ENCODE measurements around the gene METTL9.
"Not testable (repeated sequence)": the region's sequence is repeated elsewhere in the genome, so short reads cannot be mapped to it uniquely, and the experiment has no call there.

METTL9 gene

DNA sequence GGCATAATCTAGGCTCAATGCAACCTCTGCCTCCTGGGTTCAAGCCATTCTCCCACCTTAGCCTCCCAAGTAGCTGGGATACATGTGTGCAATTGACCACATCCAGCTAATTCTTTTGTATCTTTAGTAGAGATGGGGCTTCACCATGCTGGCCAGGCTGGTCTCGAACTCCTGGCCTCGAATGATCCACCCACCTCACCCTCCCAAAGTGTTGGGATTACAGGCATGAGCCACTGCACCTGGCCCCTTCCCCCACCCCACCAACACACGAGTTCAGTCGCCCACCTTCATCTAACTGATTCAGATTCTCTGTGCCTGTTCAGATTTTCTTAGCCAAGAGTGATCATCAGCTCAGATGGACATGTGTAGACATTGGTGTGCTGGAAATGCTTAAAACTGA is 25.0 kb upstream of the METTL9 start:
- DNase-seq (ENCODE audit: low read depth in 3 of 3): no peak

- not testable (repeated sequence) for DNase-seq (ENCODE audit: low read depth in 3 of 3)
Measured at GRCh38 chr16:21576323-21576722, 23.1 kb upstream of the METTL9 start.

- not testable (repeated sequence) for DNase-seq (ENCODE audit: low read depth in 3 of 3)
Measured at GRCh38 chr16:21577487-21577886, 21.9 kb upstream of the METTL9 start.

GRCh38 chr16:21578311-21578710 is 21.1 kb upstream of the METTL9 start:
- DNase-seq (ENCODE audit: low read depth in 3 of 3): not testable (repeated sequence)

DNA sequence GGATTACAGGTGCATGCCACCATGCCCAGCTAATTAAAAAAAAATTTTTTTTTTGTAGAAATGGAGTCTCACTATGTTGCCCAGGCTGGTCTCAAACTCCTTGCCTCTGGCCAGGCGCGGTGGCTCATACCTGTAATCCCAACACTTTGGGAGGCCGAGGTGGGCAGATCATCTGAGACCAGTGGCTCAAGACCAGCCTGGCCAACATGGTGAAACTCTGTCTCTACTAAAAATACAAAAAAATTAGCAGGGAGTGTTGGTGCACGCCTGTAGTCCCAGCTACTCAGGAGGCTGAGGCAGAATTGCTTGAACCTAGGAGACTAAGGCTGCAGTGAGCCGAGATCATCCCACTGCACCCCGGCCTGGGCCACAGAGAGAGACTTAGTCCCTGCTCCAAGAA is 19.2 kb upstream of the METTL9 start:
- not testable (repeated sequence) for DNase-seq (ENCODE audit: low read depth in 3 of 3)

- no peak for DNase-seq (ENCODE audit: low read depth in 3 of 3)
Measured at GRCh38 chr16:21580807-21581206, 18.6 kb upstream of the METTL9 start.

- DNase-seq (ENCODE audit: low read depth in 3 of 3): no peak
Measured at GRCh38 chr16:21584817-21585216, 14.6 kb upstream of the METTL9 start.

DNA sequence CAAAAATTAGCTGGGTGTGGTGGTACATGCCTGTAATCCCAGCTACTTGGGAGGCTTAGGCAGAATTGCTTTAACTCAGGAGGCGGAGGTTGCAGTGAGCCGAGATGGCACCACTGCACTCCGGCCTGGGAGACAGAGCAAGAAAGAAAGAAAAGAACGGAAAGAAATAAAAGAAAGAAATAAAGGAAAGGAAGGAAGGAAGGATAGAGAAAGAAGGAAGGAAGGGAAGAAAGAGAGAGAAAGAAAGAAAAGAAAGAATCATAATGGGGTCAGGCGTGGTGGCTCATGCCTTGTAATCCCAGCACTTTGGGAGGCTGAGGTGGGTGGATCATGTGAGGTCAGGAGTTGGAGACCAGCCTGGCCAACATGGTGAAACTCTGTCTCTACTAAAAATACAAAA is 10.8 kb upstream of the METTL9 start:
- DNase-seq (ENCODE audit: low read depth in 3 of 3): not testable (repeated sequence)

- DNase-seq (ENCODE audit: low read depth in 3 of 3): no peak
Measured at GRCh38 chr16:21589551-21589950, 9.8 kb upstream of the METTL9 start.

- DNase-seq (ENCODE audit: low read depth in 3 of 3): no peak
Measured at GRCh38 chr16:21590287-21590686, 9.1 kb upstream of the METTL9 start.

- no peak for DNase-seq (ENCODE audit: low read depth in 3 of 3)
Measured at GRCh38 chr16:21590796-21591195, 8.6 kb upstream of the METTL9 start.

GRCh38 chr16:21592191-21592590 is 7.2 kb upstream of the METTL9 start:
- no peak for DNase-seq (ENCODE audit: low read depth in 3 of 3)

- no peak for DNase-seq (ENCODE audit: low read depth in 3 of 3)
Measured at GRCh38 chr16:21593530-21594289, 5.7 kb upstream of the METTL9 start.

GRCh38 chr16:21597561-21598030 is 1.8 kb upstream of the METTL9 start:
- DNase-seq (ENCODE audit: low read depth in 3 of 3): no peak

DNA sequence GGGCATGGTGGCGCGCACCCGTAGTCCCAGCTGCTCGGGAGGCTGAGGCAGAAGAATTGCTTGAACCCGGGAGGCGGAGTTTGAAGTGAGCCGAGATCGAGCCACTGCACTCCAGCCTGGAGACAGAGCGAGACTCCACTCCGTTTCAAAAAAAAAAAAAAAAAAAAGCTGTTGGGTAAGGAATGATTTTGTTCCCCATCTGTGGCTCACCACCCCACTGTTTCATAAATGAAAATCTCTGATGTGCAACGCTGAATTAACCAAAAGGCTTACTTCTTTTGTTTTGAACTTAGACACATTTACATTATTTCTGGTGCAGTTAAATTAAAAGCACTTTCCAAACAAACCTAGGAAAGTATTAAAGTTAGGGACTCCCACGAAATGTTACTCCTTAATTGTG is 1.2 kb upstream of the METTL9 start:
- no peak for DNase-seq (ENCODE audit: low read depth in 3 of 3)

DNA sequence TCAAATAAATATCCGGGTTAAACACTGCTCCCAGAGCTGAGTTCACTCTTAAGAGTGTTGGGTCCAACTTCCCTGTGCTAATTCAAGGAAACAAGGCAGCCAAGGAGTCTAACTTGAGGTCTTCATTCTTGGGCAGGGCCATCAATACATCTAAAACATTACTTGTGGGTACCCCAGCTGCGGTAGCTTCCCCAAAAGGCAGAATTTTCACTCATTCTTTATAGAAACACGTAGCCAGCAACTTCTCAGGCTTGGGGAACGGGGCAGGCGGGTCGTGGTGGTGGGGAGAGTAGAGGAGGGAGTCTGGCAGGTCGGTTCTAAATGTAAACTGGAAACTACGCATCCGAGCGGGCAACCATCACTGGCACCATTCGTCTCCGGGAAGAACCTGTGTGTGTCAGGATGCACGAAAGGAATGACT is 666 bp upstream of the METTL9 start:
- DNase-seq (ENCODE audit: low read depth in 3 of 3): peak in 1 of 3 experiments; percentile 11

GRCh38 chr16:21600031-21600773 is 825 bp downstream of the METTL9 start:
- DNase-seq (ENCODE audit: low read depth in 3 of 3): no peak

- DNase-seq (ENCODE audit: low read depth in 3 of 3): no peak
Measured at GRCh38 chr16:21602785-21603184, 3.4 kb downstream of the METTL9 start.

GRCh38 chr16:21603928-21604327 is 4.6 kb downstream of the METTL9 start:
- DNase-seq (ENCODE audit: low read depth in 3 of 3): no peak

DNA sequence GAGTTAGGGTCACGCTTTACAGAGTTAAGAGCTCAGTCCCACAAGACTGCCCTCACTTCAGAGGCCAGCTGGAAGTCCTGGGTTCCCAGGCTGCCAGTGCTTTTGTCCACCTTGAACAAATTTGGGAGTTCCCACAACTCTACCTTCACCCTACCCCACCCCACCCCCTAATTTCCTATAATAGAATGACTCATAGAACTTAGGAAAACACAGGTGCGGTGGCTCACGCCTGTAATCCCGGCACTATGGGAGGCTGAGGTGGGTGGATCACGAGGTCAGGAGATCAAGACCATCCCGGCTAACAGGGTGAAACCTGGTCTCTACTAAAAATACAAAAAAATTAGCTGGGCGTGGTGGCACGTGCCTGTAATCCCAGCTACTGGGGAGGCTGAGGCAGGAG is 6.5 kb downstream of the METTL9 start:
- not testable (repeated sequence) for DNase-seq (ENCODE audit: low read depth in 3 of 3)

DNA sequence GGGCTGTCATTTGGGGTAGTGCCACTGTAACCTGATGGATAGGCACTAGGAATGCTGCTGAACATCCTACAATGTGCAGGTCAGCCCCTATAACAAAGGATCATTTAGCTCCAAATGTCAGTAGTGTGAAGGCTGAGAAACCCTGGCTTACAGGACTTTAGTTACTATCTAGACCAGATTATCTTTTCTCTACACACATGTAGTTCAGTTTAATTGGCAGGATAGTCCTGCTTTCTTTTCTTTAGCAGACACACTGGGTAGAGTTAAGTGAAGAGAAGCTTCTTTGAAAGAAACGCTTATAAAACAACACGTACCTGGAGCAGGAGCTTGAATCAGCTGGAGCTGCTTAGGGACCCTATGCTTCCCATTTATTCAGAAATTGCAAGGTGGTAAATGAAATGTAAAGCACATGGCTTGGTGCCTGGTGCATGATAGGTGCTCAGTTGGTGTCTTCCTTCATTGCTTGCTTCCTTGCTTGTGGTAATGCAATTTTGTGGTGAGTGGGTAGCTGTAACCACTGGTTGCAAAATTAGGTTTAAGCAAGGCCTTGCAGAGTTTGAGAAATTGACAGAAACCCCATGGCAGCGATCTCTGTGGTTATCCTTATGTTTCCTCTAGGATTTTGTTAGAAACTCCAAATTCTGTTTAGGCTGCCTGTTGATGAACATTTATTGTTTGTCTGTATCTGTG is 9.4 kb downstream of the METTL9 start:
- no peak for DNase-seq (ENCODE audit: low read depth in 3 of 3)

DNA sequence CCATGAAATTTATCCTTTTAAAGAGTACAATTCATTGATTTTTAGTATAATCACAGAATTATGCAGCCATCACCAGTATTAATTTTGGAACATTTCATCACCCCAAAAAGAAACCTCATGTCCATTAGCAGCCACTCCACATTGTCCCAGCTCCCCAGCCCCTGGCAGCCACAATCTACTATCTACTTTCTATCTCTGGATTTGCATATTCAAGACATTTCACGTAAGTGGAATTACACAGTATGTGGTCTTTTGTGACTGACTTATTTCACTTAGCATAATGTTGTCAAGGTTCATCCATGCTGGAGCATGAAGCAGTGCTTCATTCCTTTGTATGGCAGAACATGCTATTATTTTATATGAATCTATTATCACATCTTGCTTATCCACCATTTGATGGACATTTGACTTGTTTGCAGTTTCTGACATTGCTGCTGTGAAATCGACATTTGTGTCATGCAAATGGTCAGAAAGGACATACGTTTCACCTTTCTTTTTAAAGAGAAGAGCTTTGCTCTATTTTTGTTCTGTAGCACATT is 10.7 kb downstream of the METTL9 start:
- DNase-seq (ENCODE audit: low read depth in 3 of 3): no peak

Data from stimulated activated CD4-positive, alpha-beta T cell treated with anti-CD3 and anti-CD28 coated beads, TNF-alpha, amount 100 ng/mL, for 24 hours (primary cell).